ENCODE results near the gene SIRPA. TPM values are rescaled to one million over a fixed set of nuclear protein-coding genes. Genes with fewer than 3 reads are reported as not detected.

SIRPA gene
- total RNA-seq, 1 experiment from 2014 or later, result 6.0 TPM

GRCh38 chr20:1938464-1939269 is 43.5 kb downstream of the SIRPA start:
- no peak overlapping the region for H4K8ac ChIP-seq (replicated peaks; ENCODE audit: insufficient read length, low read depth, low read length)
- WGBS (ENCODE audit: extremely low coverage, insufficient read length, low lambda C conversion rate), result no CpG with 5 or more reads among the region's 14 CpGs
- DNase-seq, result no peak
- H3K27ac ChIP-seq (ENCODE audit: insufficient read length, low read depth, low read length), result no peak overlapping the region
- no peak overlapping the region for H2BK5ac ChIP-seq (ENCODE audit: insufficient read length, low read length)
- H3K79me1 ChIP-seq (ENCODE audit: insufficient read depth, low read depth, low read length, poor library complexity, severe bottlenecking), result no peaks in the 10 kb centered on the region
- no peaks in the 10 kb centered on the region for H3K23me2 ChIP-seq (ENCODE audit: insufficient read length, low read depth, low read length, poor library complexity, severe bottlenecking)
- H2BK15ac ChIP-seq (ENCODE audit: low read depth, low read length), result no peak overlapping the region
- H3K4me2 ChIP-seq (ENCODE audit: insufficient read depth, insufficient read length, low read length), result no peak overlapping the region
- H3K9me3 ChIP-seq (ENCODE audit: control insufficient read depth, low read depth, low read length), result no peaks in the 10 kb centered on the region
- H3T11ph ChIP-seq (ENCODE audit: low read length), result no peak overlapping the region
- TF ChIP-seq CTCF (conservative IDR thresholded peaks at IDR 0.05), result no peak
- no peak overlapping the region for H2AK5ac ChIP-seq (ENCODE audit: insufficient read length, low read length)
- no peak overlapping the region for H3K23ac ChIP-seq (ENCODE audit: insufficient read length, low read depth, low read length)
- no peak overlapping the region for H4K5ac ChIP-seq (ENCODE audit: insufficient read length, low read depth, low read length)
- H4K91ac ChIP-seq (ENCODE audit: insufficient read length, low read depth, low read length), result no peak overlapping the region
- H2BK20ac ChIP-seq (ENCODE audit: low read depth, low read length, poor library complexity, severe bottlenecking), result no peak overlapping the region
- no peak overlapping the region for H3K18ac ChIP-seq (ENCODE audit: insufficient read length, low read depth, low read length)
- H3K14ac ChIP-seq (ENCODE audit: insufficient read depth, low read length), result no peak overlapping the region
- Mint-ChIP-seq H3K27me3 (ENCODE audit: low read depth) (peaks cover 17% of the 10 kb centered on the region), H3K36me3 (ENCODE audit: insufficient read depth in 1 of 3, low read depth in 3 of 3) (peaks cover 2 to 10% (median 6%) of the 10 kb centered on the region in 3 experiments; a peak in 5 of 7 replicates), H3K9me3 (no peaks in the 10 kb centered on the region), H3K4me3 (no peak overlapping the region), H3K4me1 (peaks cover 5 to 8% of the 10 kb centered on the region in 2 experiments; a peak in 1 of 4 replicates), H3K27ac (peak overlapping the region in 2 of 3 experiments; percentile 12 to 32; a peak in 2 of 7 replicates)
- no peak overlapping the region for H2BK120ac ChIP-seq (ENCODE audit: low read depth, low read length, poor library complexity, severe bottlenecking)
- H3K4me1 ChIP-seq (ENCODE audit: insufficient read depth, low read length), result no peaks in the 10 kb centered on the region
- H2BK12ac ChIP-seq (ENCODE audit: insufficient read length, low read depth, low read length), result no peak overlapping the region
- no peaks in the 10 kb centered on the region for H3K79me2 ChIP-seq (ENCODE audit: insufficient read depth, low read length)
- H3K27me3 ChIP-seq (ENCODE audit: insufficient read depth, low read length), result no peaks in the 10 kb centered on the region
- H4K20me1 ChIP-seq (ENCODE audit: control insufficient read depth, insufficient read depth, insufficient read length), result no peaks in the 10 kb centered on the region
- no peak overlapping the region for H3K9ac ChIP-seq (ENCODE audit: extremely low read depth, insufficient read length, low read length)
- no peak overlapping the region for H3K4ac ChIP-seq (ENCODE audit: low read depth, low read length)
- no peak overlapping the region for H3K56ac ChIP-seq (ENCODE audit: insufficient read length, low read depth, low read length)
- H2AFZ ChIP-seq (ENCODE audit: low read length), result no peak overlapping the region

Measured in H9 (cell line).